NB4 (cell line): ENCODE measurements around the gene TMEM201.

Experiments used
- CTCF ChIP-seq: IDR thresholded peaks from one replicate; pipeline ENCODE4 v1.5.1; 2012; ENCODE audit warnings: low read depth, low read length
- POLR2A ChIP-seq: IDR thresholded peaks from 2 replicates; pipeline ENCODE4 v1.6.1; 2011; ENCODE audit warnings: mild to moderate bottlenecking; ENCODE audit not compliant: insufficient read length; ENCODE audit errors: extremely low read depth

- TF ChIP-seq CTCF = no peak
- TF ChIP-seq POLR2A = no peak
Observed at GRCh38 chr1:9611716-9612115, 23.0 kb downstream of the TMEM201 start.
